A549 (cell line): ENCODE data around the gene DPY30.

ENCODE experiments used
- CHD2 ChIP-seq: fragments of 150-350 bp; IDR thresholded peaks from 2 replicates; pipeline ENCODE4 v1.6.1; 2014; ENCODE audit warnings: low read length; ENCODE audit not compliant: partially characterized antibody
- ELK1 ChIP-seq: fragments of 150-350 bp; IDR thresholded peaks from 2 replicates; pipeline ENCODE4 v1.6.1; 2014; ENCODE audit warnings: low read depth, mild to moderate bottlenecking, low read length
- MYC ChIP-seq: IDR thresholded peaks from 2 replicates; pipeline ENCODE4 v1.6.1; 2012; ENCODE audit warnings: mild to moderate bottlenecking, inconsistent platforms, low read length, improper control_type of control experiment, borderline replicate concordance
- NR3C1 ChIP-seq: fragments of >200 bp; sonication (Bioruptor Twin); formaldehyde crosslinking; IDR thresholded peaks from 3 replicates; pipeline ENCODE4 v1.6.1; 2017
- POLR2A ChIP-seq: IDR thresholded peaks from 2 replicates; pipeline ENCODE4 v1.6.1; 2012; ENCODE audit warnings: mild to moderate bottlenecking, low read length
- RAD21 ChIP-seq, 2 experiments: fragments of >200 bp in 1 of 2; sonication (Bioruptor Twin) in 1 of 2; formaldehyde crosslinking in 1 of 2; IDR thresholded peaks in 1 of 2; conservative IDR thresholded peaks in 1 of 2; 2 replicates in 1 of 2; 3 replicates in 1 of 2; pipeline ENCODE4 v1.6.1; 2012 to 2018; ENCODE audit warnings: inconsistent platforms in 1 of 2
- ZNF302 ChIP-seq: fragments of 250-450 bp; sonication (Bioruptor Pico); IDR thresholded peaks from 2 replicates; pipeline ENCODE4 v1.9.0; 2021; ENCODE audit warnings: inconsistent platforms, mild to moderate bottlenecking, moderate library complexity
- TF ChIP-seq, protein P1 (sequence below): fragments of >200 bp; sonication (Bioruptor Twin); formaldehyde crosslinking; IDR thresholded peaks from 3 replicates; pipeline ENCODE4 v1.5.1; 2016

- TF ChIP-seq NR3C1 (no peak), MYC (no peak), ELK1 (no peak), POLR2A (no peak), RAD21 (conservative IDR thresholded peaks at IDR 0.05 in 1 of 2, IDR thresholded peaks at IDR 0.05 in 1 of 2) (no peak), ZNF302 (CRISPR knock-in tag) (no peak), CHD2 (no peak)
- TF ChIP-seq, protein P1, sequence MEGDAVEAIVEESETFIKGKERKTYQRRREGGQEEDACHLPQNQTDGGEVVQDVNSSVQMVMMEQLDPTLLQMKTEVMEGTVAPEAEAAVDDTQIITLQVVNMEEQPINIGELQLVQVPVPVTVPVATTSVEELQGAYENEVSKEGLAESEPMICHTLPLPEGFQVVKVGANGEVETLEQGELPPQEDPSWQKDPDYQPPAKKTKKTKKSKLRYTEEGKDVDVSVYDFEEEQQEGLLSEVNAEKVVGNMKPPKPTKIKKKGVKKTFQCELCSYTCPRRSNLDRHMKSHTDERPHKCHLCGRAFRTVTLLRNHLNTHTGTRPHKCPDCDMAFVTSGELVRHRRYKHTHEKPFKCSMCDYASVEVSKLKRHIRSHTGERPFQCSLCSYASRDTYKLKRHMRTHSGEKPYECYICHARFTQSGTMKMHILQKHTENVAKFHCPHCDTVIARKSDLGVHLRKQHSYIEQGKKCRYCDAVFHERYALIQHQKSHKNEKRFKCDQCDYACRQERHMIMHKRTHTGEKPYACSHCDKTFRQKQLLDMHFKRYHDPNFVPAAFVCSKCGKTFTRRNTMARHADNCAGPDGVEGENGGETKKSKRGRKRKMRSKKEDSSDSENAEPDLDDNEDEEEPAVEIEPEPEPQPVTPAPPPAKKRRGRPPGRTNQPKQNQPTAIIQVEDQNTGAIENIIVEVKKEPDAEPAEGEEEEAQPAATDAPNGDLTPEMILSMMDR = no peak
Measured at GRCh38 chr2:32060266-32060665, 20.7 kb upstream of the DPY30 start.
